HG03039 (cell line): ENCODE data around the gene PIP5KL1.

Experiments
- ATAC-seq: cut with Tn5 transposase; IDR thresholded peaks from one replicate; pipeline ENCODE4 v1.9.1; 2021; ENCODE audit warnings: mild to moderate bottlenecking, moderate library complexity; ENCODE audit not compliant: unreplicated experiment

Gene PIP5KL1

DNA sequence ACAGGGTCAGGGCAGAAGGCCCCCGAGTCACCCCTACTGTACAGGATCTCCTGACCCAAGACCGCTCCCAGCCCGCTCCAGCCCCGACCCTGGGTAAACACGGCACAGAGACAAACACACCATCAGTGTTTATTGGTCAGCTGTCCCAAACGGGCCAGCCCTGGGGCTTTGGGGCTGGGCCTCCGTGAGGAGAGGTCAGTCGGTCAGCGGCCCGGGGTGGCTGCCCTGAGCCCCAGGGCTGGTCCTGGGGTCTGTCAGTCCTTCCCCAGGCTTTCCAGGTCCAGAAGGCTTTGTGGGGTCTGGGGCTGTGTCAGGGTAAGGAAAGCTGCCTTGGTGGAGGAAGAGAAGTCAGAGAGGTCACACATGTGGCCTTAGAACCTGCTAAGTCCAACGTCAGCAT, 4.4 kb upstream of the PIP5KL1 start:
- no peak for ATAC-seq

DNA sequence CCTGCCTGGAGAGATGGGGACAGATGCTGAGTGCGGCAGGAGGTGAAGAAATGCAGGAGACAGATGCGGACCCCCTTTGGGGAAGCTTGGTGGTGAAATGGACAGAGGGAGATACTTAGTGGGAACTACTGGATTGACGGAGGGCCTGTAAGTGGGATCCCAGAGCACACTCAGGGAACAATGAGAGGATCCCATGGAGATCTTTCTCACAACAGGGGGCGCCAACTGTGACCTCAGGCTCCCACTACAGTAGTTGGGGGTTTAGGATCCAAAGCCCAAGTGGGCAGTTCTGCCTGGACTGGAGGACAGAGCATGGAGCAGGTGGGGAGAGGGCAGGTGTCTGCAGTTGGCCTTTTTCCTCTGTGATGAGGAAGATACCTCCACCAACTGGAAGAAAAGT, 3.7 kb upstream of the PIP5KL1 start:
- no peak for ATAC-seq

DNA sequence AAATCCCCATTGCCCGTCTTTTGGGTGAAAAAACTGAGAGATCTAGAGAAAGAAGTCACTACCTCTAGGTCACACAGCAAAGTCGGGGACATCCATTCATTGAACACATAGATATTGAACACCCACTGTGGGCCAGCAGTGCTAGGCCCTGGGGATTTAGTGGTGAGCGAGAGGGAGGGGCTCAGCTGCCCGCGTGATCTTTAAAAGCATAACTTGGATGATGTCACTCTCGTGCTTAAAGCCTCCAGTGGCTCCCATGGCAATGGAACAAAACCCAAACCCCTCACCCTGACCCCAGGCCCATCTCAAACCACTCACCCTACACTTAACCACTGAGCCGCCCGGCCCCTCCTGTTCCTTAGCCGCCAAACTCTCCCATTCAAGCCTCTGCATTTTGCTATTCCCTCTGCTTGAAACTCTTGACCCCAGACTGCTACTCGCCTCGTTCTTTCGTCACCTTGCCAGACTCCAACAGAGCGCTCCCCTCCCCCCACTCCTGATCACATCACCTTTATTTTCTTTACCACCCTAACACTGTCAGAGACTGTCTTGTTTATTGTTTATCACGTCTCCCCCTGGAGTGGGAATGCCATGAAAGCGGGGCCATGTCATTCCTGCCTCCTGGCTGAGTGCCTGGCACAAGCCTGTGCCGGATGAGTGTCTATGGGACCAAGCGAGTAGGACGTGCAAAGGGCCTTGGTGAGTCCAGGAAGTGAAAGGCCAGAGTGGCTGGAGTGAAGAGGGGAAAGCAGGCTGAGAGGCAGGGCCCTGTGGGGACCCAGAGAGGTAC, 710 bp upstream of the PIP5KL1 start:
- peak; percentile 3 for ATAC-seq

DNA sequence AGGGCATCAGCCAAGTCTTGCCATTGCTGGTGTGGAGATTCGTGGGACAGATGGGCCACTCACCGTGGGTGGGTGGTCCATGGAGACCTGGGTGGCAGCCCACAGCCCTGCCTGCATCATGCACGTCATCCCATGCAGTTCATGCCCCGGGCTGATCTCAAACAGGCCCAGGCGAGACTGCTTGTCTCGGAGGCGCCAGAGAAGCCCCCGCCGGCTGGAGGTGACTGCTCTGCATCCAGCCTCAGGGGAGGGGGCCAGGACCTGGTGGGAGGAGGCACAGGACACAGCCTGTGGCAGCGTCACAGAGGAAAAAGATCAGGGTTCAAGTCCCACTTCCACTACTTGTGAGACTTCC, 975 bp downstream of the PIP5KL1 start:
- no peak for ATAC-seq

DNA sequence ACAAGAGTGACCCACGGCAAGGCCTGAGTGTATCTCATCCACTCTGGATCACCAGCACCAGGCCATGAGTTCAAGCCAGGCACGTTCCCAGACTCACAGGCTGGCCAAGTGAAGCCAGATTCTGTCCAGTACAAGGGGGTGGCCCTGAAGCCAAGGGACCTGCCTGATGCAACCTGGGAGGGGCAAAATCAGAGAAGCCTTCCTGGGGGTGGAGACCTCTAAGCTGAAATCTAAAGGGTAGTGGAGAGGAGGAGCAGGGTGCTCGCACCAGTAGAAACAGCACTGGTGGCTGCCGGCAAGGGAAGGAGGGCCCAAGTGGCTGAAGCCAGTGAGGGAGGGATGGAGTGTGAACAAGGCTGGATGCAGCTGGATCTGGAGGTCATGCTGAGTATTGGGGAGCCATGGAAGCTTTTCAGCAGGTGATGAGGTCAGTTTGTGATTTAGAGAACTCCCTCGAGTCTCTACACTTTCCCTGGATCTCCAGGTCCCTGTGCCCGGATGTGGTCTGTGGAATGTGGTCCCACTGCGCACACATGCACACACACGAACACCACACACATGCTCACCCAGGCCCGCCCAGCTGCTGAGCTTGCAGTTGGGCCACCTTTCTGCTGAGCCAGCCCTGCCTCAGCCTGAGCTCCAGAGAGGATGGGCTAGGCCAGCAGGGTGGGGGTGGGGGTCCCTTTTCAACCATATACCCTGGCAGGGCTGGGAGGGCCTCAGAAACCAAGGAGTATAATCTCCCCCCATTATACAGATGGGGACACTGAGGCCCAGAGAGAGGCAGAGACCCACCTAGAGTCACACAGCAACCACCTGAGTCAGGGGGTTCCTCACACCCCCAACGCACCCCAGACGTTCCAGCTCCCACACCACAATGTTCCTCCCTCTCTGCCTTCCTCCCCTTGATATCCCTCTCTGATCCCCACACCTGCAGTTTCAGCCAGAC, 1.6 kb downstream of the PIP5KL1 start:
- no peak for ATAC-seq

DNA sequence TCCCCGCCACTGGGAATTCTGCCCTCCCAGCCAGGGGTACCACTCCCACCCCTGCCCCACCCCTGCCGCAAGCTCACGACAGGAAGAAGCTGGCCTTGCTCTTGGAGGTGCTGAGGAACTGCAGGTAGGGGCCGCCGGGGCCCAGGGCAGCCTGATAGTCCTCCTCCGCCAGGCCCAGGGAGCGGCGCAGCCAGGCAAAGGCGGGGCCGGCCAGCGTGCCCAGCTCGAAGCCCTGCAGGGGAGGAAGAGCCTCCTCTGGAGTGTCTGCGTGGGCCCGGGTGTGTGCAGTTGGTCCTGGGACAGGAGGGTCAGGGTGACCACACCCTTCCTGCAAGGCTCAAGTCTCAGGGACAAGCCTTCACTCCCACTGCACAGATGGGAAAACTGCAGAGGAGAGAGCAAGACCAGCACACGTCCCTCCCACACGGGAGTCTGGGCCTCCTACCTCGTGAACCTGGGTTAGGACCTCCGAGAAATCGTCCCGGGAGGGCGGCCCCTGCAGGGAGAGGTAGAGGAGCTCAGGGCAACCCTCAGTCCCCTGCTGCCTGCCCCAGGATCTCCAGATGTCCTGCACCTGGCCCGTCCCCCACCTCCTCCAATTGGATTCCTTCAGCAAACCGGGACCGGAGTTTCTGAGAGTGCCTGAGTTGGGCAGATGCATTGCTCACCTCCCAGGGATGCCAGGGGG, 2.4 kb downstream of the PIP5KL1 start:
- no peak for ATAC-seq

DNA sequence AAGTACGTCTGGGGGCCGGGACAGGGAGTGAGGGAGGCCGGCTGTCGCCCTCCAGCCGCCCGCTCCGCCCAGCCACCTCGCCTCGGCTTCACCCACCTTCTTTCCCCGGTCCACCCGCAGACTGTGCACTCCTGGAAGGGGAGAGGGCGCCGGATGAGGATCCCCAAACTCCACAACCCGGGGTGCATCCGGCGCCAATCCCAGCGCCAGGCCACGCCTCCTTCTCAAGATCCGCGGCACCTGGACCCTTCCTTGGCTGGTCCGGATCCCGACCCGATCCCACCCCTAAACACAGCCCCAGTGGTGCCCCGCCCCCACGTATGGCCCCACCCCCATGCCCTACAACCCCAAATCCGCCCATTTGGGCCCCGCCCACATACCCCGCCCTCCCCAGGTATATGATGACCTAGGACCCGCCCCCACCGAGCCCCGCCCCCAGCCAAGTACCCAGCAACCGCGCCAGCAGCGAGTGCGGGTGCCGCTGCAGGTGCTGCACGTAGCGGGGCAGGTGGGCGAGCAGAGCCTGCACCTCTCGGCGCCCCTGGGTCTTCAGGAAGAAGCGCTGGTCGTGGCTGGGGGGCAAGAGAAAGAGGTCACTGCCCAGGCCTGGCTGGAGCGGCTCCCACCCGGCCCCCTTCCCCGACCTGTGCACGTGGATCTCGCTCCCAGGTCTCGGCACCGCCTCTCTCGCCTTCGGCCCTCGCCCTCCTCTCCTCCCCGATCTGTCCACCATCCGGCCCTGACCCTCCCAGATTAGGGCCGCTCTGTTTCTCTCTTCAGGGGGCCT, 3.2 kb downstream of the PIP5KL1 start:
- ATAC-seq = no peak

DNA sequence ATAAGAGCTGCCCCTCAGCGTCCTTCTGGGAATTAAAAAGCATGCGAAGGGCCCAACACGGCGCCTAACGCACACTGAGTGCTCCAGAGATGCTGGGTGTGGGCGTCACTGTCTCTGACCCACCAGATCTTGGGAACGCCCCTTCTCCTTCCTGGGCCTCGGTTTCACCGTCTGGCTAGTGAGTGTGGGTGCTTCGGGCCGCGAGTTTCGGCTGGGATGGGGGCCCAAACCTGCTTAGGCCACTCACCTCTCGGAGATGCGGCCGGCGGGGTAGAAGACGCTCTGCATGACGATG, 3.7 kb downstream of the PIP5KL1 start:
- ATAC-seq = no peak

DNA sequence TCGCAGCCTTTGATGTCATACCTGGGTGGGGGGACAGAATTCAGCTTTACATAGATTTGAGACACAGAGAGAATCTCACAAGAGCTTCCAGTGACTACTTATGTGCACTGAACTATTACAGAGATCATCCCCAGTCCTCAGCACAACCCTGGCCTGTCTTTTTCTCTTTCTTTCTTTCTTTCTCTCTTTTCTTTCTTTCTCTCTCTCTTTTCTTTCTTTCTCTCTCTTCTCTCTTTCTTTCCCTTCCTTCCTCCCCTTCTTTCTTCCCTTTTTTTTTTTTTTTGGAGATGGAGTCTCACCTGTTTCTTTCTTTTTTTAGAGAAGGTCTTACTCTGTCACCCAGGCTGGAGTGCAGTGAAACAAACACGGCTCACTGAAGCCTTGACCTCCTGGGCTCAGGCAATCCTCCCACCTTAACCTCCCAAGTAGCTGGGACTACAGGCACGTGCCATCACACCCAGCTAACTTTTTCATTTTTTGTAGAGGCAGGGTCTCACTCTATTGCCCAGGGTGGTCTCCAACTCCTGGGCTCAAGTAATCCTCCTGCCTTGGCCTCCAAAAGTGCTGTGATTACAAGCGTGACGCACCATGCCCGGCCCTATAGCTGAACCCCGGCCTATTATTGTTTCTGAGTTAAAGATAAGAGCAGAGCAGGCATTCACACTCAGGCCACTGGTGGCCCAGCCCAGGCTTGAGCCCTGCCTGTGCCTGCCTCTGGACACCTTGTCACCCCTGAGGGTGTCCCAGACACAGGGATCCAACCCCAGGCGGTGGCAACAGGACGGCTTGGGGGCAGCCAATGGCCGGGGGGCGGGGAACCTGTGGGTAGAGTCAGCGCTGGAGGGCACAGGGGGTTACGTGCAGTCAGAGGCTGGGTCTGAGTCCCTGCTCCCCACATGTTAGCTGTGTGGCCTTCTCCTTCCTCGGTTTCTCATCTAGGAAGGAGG, 4.3 kb downstream of the PIP5KL1 start:
- ATAC-seq = no peak

DNA sequence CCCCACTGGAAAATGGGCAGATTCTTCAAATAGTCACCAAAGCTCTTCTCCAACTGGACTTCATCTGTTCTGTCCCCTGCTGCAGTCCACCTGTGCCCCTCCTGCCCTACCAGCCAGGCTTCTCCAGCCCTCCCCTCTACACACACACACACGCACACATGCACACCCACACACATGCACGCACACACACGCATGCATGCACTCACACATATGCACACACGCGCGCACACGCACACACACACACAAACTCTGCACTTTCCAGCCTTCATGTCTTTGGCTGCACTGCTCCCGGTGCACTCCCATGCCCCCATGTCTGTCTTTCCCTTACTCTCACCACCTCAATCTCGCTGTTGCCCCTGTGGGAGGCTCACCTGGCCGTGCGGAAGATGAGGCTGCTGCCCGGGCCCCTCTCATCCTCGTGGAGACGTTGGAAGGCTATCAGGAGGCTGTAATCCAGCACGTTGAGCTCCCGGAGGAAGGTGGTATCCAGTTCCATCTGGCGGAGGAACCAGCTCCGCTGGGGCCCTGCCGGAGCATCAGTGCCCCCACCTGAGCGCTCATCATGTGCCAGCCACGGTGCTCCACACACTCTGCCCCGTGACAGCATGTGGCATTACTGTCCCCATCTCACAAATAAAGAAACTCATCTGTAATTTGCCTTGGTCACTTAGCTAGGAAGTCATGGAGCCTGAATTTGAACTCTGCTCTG, 5.7 kb downstream of the PIP5KL1 start:
- no peak for ATAC-seq

DNA sequence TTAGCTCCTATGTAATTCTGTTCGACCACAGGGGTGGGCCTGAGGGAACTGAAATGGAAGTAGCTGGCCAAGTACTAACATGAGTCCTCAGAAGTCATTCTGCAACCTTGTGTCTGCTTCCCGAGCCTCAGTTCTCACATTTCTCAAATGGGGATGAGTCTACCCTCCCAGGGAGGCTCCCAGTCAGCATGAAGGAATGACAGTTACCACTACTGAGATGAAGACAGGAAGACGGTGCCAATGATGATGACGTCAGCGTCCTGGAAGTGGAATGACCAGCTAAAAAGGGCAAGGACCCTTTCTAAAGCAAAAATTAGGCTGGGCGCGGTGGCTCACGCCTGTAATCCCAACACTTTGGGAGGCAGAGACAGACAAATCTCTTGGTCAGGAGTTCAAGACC, 6.8 kb downstream of the PIP5KL1 start:
- no peak for ATAC-seq

DNA sequence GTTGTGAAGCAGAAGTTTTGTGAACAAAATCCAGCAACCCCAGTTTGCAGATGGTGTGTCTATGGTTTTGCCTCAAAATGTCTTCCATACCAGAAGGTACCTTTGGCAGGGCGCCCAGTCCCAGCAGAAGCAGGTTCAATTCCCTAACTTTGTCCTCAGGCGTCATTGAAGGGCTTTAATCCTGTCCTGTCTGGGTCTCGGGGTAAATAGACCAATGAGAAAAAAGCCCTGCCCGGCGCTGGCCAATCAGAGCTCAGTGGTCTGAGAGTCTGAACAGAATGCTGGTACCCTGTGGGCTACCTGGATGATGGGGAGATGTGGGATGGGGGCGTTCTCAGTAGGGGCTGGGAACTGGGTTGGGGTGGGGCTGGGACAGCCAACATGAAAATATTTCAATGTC, 7.5 kb downstream of the PIP5KL1 start:
- ATAC-seq = no peak

DNA sequence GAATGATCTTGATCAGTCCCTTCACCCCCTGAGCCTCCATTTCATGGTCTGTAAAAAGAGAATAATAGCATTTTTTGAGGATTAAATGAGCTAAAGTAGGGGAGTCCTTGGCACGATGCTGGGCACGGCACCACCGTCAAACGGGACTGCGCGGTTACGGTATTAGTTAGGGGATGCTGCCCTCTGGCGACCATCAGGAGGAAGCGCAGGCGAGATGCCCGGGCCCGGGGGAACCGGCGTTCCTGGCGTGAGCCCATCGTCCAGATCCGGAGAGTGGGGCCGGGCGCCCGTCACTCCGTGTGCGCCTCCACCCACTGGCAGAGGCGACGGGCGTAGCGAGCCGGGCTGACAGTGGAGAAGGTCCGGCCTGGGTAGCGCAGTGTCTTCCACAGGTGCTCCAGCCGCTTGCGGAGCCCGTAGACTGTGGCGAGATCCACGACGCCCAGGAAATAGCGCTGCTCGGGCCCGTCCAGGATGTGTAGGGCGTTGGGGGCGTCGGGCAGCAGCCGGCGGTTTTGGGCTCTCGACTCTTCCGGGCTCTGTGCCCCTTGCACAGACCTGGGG, 8.9 kb downstream of the PIP5KL1 start:
- no peak for ATAC-seq

DNA sequence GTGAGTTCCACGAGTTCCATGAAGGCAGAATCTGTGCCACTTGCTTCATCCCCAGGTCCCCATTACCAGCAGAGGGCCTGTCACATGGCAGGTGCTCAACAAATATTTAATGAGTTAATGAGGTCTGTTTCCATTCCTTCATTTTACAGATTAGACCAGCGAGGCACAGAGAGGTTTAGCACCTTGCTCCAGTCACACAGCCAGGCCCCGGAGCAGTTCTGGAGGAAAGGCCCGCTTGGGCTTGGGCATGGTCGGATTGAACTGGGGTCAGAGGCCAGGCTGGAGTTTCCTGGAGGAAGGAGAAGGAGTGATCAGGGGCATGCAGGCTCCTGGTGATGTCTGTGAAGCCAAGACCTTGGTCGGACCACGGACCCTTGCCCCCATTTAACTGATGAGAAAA, 9.8 kb downstream of the PIP5KL1 start:
- ATAC-seq = no peak

DNA sequence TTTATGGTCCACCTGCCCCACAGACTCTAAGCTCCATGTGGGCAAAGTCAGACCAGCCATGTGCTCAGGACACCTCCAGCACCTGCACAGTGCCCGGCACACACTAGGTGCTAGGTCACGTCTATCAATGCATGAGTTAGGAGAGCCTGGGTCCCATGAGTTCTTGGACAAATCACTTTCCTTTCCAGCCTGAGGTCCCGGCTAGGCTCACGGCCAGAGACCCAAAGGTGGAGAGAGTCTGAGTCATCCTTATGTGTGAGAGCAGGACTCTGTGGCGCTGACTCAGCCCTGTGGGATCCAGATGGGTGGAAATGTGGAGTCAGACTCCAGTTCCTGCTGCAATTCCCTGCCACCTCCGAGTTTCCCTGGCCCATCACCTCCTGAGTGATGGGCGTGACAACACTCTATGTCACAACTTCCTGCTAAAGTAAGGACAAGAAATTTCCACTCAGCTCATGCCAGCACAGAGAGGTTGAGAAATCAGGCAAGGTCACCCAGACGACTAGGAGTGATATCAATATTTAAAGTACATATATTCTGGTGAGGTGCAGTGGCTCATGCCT, 11.2 kb downstream of the PIP5KL1 start:
- no peak for ATAC-seq

DNA sequence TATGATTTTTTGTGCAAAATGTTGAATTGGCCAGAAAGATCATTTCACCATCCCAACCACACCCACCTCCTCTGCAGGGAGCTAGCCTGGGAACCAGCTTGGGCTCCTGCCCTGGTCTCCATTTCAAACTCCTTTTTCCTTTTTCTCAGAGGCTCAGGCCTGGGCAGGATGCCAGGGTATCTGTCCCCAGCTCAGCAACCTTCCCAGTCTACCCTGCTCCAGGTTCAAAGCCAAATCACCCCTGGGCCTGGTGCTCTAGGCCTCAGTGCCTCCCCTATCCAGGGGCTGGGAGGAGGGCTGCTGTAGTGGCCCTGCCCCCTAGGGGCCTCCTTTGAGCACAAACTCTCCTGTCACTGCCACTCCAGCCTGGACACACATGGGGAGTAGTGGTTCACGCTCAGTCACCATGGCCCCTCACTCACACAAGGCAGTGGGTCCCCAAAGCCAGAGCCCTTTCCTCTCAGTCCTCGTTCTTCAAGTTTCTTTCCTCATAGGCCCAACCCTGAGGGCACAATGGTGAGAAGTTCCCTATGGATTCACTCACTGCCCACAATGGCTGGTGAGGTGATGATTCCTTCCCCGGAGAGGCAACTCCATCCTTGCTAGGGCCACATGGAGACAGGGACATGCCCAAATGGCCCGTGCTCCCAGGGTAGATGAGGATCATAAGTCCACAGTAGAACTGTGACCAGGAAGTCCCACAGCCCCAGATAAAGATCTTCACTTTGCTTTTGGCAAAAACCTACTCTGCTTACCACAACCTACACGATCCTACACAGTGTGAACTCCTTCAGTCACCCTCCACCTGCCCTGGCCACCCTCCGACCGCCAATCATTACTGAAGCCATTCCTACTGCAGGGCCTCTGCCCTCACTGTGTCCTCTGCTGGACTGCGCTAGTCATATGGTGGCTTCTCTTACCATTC, 12.1 kb downstream of the PIP5KL1 start:
- no peak for ATAC-seq

DNA sequence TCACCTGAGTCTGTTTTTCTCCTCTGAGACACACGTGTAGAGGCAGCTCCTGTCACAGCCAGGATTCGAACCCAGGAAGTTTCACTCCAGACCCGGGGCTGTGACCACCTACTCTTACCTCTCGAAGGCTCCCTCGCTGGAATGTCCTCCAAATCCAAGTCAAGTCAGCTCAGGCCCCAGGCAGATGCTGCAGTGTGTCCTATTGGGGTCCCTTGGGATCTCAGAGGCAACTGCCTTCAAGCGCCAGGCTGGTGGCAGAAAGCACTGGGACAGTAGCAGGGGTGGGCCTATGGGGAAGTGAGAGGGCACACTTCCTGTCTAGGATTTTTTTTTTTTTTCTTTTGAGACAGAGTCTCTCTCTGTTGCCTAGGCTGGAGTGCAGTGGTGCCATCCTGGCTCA, 13.0 kb downstream of the PIP5KL1 start:
- ATAC-seq = no peak
